GM18870 (cell line): ENCODE results near the gene PFDN4.
A peak's percentile ranks its signal among the peaks of the same experiment; 100 is the strongest.

Experiments used
- ATAC-seq: cut with Tn5 transposase; IDR thresholded peaks from one replicate; pipeline ENCODE4 v1.9.1; 2021; ENCODE audit warnings: moderate library complexity; ENCODE audit not compliant: unreplicated experiment

PFDN4 gene

GRCh38 chr20:54200487-54201267 lies 7.2 kb upstream of the PFDN4 start:
- ATAC-seq = no peak

- ATAC-seq = no peak
These were observed 6.5 kb upstream of the PFDN4 start for GRCh38 chr20:54201268-54201846.

GRCh38 chr20:54203281-54203680 lies 4.6 kb upstream of the PFDN4 start:
- no peak for ATAC-seq

GRCh38 chr20:54204063-54204462 lies 3.8 kb upstream of the PFDN4 start:
- ATAC-seq = no peak

GRCh38 chr20:54204481-54204880 lies 3.4 kb upstream of the PFDN4 start:
- ATAC-seq = no peak

DNA sequence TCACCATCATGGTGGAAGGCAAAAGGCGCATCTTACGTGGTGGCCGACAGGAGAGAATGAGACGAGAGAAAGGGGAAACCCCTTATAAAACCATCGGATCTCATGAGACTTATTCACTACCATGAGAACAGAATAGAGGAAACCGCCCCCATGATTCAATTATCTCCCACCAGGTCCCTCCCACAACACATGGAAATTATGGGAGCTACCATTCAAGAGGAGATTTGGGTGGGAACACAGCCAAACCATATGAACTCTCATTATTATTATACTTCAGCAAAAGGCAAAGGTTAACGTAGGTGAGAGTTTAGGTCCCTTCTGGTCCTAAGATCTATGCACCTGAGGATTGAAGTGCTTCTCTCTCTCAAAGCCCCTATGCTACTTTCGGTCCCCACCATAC lies 2.4 kb upstream of the PFDN4 start:
- ATAC-seq = no peak

DNA sequence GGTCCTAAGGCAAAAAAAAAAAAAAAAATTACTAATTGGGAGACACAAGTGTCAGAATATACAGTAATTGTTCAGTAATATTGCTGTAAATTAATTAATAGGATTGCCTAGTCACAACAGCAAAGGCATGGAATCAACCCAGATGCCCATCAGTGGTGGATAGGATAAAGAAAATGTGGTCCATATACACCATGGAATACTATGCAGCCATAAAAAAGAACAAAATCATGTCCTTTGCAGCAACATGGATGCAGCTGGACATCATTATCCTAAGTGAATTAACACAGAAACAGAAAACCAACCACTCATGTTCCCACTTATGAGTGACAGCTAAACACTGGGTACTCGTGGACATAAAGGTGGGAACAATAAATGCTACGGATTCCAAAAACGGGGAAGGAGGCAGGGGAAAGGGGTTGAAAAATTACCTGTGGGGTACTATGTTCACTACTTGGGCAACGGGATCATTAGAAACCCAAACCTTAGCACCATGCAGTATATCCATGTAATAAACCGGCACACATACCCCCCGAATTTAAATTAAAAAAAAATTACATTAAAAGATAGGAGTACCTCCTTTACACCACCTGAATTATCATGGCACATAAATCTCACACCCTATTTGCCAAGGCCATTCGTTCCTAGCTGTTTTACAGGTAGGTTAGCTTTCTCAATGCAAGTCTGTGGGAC lies 689 bp upstream of the PFDN4 start:
- ATAC-seq = peak; percentile 20

DNA sequence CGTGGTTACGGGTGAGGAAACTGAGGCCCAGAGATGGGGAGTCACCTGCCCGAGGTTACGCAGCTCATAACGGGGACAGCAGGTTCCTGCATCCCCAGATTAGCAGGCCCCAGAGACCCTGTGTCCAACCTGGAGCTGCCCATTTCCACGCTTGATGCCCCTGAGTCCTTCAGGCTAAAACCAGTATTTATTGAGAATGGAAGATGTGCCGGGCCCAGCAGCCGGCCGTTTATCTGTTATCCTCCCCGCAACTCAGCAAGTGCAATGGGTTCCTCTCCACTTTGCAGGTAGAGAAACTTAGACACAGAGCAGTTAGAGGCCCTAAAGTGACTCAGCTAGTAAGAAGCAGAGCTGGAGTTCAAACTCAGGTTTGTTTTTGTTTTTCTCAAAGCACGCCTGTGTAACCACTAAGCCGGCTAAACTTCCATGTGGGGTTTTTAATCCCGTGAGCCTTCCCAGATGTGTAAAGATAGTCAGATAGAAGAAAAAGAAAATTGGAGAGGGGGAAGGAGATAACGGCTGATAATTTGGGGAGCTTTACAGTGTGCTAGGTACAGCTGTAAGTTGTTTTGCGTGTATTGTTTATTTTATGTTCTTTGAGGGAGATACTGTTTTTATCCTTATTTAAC lies 775 bp downstream of the PFDN4 start:
- ATAC-seq = peak; percentile 4

DNA sequence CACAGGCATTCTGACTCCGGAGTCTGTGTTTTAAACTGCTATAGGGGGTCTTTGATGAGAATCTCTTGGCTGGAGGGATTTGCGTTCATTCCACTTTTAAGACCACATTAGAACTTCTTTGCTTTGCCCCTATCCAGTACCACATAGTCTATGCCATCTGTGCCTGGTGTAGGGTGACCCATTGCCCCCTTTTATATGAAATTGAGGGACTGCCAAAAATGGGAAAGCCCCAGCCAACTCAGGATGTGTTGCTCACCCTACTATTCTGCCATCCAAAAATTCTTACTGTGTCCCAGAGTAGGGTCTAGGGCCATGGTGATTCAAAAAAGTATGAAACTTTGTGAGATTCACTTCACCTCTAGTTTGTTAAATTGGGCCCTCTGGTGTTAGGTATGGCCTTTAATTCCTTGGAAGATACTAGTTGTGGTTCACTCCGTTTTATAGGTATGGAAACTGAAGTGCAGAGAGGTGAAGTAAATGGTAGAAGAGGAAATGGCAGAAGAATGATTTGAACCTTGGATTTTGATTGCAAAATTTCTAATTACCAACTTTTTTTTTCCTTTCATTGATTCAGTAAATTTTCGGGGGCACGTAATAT lies 1.4 kb downstream of the PFDN4 start:
- no peak for ATAC-seq

- no peak for ATAC-seq
These were observed 4.3 kb downstream of the PFDN4 start for GRCh38 chr20:54212226-54212625.

- ATAC-seq = no peak
These were observed 5.0 kb downstream of the PFDN4 start for GRCh38 chr20:54212871-54213270.

GRCh38 chr20:54214566-54214965 lies 6.7 kb downstream of the PFDN4 start:
- ATAC-seq = no peak

GRCh38 chr20:54215157-54215789 lies 7.4 kb downstream of the PFDN4 start:
- ATAC-seq = no peak

- no peak for ATAC-seq
These were observed 9.9 kb downstream of the PFDN4 start for GRCh38 chr20:54217762-54218161.

GRCh38 chr20:54218470-54218869 lies 10.6 kb downstream of the PFDN4 start:
- ATAC-seq = no peak

DNA sequence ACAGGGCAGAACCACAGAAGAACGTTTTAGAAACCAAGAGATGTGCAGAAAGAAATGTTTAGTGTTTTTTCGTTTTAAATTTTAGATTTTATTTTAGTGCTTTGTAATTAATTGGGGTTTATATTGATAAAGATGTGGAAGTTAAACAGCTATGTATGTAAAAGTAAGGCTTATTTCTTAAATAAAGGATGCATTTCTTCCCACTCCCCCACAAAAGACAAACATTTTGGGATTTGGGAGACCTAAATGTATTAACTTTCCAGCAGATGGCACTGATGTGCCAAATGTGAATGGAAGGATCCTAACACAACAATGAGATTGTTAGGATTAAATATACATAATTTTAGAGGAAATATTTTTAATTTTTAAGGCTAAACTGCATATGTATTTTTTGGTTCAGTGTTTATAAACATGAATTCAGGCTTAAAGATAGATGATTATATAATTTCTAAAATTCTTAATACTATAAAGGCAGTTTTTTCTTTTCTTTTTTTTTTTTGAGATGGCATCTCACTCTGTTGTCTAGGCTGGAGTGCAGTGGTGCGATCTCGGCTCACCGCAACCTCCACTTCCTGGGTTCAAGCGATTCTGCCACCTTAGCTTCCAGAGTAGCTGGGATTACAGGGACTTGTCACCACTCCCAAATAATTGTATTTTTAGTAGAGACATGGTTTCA lies 12.0 kb downstream of the PFDN4 start:
- ATAC-seq = no peak

DNA sequence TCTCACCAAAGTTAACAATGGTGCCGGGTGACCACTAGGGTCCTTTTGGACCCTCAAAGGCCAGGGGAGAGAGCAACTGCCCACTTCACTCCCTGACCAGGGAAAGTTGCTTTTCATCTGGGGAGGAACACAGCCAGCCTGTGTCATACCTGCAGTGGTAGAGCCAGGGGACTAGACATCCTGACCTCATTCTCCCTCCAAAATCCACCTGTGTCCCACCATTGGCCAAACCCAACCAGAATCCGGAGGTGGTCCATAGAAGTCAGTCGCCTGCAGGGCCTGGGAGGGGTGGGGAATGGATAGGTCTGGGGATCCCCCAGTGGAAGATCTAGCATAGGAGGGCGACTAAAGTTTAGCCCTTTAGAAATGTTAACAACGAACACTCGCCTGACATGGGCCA lies 12.8 kb downstream of the PFDN4 start:
- ATAC-seq = no peak

DNA sequence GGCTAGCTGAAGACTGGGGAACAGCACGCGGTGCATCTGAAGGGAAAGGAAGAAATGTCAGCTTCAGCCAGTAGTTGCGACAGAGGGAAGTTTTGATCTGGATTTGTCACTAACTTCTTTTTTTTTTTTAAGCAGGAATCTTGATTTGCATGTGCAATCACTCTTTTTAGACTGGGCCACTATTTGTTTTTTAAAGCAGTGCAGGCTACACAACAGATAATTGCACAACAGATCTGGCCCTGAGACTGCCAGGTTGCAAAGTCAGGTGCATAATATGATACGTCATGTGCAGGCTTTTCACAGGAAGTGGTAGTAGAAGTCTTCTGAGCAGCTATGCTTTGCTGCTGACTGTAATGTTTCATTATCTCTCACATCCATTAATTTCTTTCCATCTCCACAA lies 13.5 kb downstream of the PFDN4 start:
- ATAC-seq = no peak

- ATAC-seq = no peak
These were observed 14.4 kb downstream of the PFDN4 start for GRCh38 chr20:54221996-54222890.
